HG02943 (cell line): ENCODE data around the gene DYNLT1.
"Not testable (repeated sequence)": the region's sequence is repeated elsewhere in the genome, so short reads cannot be mapped to it uniquely, and the experiment has no call there.

Experiments
- ATAC-seq: cut with Tn5 transposase; IDR thresholded peaks from one replicate; pipeline ENCODE4 v1.9.1; 2021; ENCODE audit warnings: mild to moderate bottlenecking, low read depth, moderate library complexity; ENCODE audit not compliant: unreplicated experiment

Gene DYNLT1

GRCh38 chr6:158606935-158607334 lies 37.6 kb downstream of the DYNLT1 start:
- ATAC-seq, result no peak

- ATAC-seq, result not testable (repeated sequence)
These were observed 38.5 kb downstream of the DYNLT1 start for GRCh38 chr6:158606011-158606410.

GRCh38 chr6:158605266-158605878 lies 39.2 kb downstream of the DYNLT1 start:
- ATAC-seq, result no peak

GRCh38 chr6:158604048-158604406 lies 40.5 kb downstream of the DYNLT1 start:
- no peak for ATAC-seq

GRCh38 chr6:158603261-158604047 lies 41.1 kb downstream of the DYNLT1 start:
- no peak for ATAC-seq

- ATAC-seq, result no peak
These were observed 44.9 kb downstream of the DYNLT1 start for GRCh38 chr6:158599635-158600034.

- ATAC-seq, result no peak
These were observed 47.0 kb downstream of the DYNLT1 start for GRCh38 chr6:158597565-158597964.

GRCh38 chr6:158596861-158597260 lies 47.7 kb downstream of the DYNLT1 start:
- ATAC-seq, result no peak

GRCh38 chr6:158595223-158595622 lies 49.3 kb downstream of the DYNLT1 start:
- no peak for ATAC-seq

GRCh38 chr6:158593670-158594069 lies 50.9 kb downstream of the DYNLT1 start:
- no peak for ATAC-seq

GRCh38 chr6:158591810-158592209 lies 52.7 kb downstream of the DYNLT1 start:
- no peak for ATAC-seq

GRCh38 chr6:158591134-158591809 lies 53.3 kb downstream of the DYNLT1 start:
- ATAC-seq, result no peak

GRCh38 chr6:158589366-158589765 lies 55.2 kb downstream of the DYNLT1 start:
- no peak for ATAC-seq

GRCh38 chr6:158586652-158587051 lies 57.9 kb downstream of the DYNLT1 start:
- no peak for ATAC-seq
